Measurements from ENCODE around the gene HPCAL4.

Gene HPCAL4

DNA sequence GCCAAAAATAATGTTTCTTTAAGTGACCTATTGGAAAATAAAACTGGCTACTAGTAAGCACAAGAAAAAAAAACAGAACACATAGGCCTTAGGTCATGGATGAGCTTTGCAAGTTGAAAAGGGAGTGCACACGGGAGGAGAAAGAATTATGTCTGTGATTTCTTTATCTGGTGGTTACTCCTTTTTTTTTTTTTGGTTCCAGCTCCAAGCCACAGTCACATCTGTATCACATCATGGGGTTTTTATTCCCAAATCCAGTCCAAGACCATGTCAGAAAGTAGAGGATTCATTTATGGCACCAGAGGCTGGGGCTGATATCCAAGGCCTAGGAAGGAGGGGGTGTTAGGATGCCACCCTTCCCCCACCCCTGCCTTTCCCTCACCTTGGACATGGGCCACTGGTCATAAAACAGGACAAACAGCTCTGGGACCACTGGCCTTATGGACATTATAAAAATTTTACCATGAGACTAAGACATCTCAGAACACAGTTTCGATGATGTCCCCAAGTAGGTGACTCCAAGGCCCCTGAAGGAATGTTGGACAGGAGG lies 41.5 kb downstream of the HPCAL4 start:
- no peak for DNase-seq (ENCODE audit: low read depth)

DNA sequence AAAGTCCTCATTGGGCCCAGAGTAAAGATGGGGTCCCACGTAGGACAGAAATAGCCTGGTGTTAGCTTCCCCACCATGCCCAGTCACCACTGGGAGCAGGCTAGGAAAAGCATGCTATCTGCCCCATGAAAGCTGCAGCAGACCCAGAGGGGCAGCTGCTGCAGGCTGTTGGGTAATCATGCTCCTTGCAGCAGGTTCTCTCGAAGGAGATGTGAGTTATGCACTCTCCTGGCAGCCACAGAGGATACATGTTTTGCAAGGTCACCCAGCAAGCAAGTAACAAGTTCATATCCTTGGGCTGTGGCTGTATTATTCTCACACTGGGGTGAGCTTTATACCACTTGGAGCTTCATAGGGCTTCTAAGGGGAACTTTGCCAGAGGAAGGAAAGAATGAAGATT lies 42.7 kb downstream of the HPCAL4 start:
- peak; percentile 53 for DNase-seq (ENCODE audit: low read depth)

DNA sequence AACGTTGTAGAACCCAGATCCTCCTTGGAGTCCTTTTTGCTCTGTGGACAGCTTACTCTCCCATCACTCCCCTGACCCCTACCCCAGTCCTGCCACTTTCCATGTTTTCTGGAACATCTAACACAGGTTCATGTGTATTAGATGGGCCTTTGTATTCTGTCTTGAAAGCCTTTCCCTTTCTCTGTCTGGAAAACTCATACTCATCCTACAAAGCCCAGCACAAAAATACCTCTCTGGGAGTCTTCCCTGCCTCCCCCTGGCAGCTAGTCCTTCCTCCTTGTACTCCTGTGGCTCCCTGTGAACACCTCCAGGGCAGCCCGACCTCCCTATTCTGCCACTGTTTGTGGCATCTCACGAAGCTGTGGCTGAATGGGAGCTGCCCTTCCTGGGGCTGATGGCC lies 44.0 kb downstream of the HPCAL4 start:
- DNase-seq (ENCODE audit: low read depth) = no peak

DNA sequence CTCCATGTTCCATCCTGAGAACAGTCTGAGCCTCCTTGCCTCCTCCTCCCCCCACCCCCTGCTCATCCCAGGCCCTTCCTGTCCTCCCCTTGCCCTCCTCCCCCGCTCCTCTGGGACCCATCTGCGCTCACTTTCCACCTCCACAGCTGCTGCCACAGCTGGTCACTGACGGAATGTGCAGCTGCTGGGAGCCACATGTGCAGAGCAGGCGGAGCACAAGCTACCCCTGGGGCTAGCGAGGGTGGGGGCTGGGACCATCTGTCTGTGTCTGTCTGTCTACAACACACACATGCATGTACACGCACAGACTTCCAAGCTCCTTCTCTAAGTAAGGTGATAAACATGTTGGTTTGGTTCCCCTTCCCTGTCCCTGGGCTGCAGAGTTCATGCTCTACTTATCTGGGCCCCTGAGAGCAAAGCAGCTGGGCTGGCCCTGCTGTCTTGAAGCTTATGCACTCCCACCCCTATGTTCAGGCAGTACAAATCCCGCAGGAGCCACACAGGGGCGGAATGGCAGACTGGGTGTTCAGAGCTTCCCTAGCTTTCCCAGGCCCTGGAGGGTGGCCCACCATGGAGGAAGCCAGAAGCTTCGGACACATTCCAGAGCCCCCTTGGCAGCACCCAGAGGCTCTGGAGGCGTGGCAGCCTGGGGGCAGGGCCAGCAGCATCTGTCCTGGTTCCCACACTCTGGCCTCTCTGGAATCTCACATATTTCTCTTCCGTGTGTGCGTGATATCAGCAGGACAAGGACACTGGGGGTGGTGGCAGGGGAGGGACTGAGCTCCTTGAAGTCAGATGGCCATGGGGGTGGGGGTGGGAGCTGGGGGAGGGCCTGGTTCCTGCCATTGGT lies 44.8 kb downstream of the HPCAL4 start:
- peak; percentile 34 for DNase-seq (ENCODE audit: low read depth)

DNA sequence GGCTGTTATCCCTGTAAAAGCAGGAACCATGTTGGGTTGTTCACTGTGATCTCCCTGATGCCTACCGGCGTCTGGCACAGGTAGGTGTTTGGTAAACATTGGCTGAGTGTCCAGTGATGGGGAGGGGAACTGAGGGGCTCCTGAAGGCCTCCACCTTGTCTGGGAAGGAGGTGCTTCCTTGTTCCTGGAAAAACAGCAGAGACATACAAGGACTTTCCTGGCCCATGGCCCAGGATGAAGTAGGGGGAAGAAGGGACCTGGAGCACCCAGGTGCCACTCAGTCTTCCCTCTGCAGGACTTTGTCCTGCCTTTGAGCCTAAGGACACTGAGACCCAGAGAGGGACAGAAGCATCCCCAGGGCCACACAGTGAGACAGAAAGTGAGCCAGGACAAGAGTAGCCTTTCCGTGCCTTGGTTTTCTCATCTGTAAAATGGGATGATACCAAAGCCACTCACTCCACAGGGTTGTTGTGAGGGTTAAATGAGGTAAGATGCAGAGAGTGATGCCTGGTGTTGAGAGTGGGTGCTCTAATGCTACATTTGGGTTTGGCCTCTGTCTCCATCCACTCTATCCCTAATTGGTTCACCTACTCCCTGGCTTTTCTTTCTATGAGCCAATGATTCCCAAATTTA lies 45.7 kb downstream of the HPCAL4 start:
- no peak for DNase-seq (ENCODE audit: low read depth)

DNA sequence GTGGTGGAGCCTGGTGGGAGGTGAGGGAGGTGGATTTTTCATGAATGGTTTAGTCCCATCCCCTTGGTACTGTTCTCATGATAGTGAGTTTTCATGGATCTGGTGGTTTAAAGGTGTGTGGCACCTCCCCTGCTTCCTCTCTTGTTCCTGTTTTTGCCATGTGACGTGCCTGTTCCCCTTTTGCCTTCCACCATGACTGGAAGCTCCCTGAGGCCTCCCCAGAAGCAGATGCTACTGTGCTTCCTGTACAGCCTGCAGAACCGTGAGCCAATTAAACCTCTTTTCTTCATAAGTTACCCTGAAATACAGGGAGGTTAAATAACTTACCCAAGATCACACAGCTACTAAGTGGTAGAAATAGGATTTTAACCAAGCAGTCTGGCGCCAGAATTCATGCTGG lies 47.5 kb downstream of the HPCAL4 start:
- no peak for DNase-seq (ENCODE audit: low read depth)

DNA sequence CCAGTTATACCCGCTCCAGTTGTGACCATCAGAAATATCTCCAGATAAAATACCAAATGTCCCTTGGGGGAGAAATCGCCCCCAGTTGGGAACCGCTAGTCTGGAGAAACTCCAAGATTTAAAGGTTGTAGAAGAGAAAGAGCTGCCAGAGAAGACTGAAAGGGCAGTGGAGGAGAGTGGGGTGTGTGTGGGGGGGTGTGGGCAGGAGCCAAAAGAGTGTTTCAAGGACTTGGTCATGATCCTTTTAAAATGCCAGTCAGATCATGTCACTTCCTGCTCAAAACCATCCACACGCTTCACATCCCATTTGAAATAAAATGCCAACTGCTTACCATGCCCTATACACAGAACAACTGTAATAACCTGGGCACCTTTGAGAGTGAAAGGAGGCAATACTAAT lies 48.4 kb downstream of the HPCAL4 start:
- no peak for DNase-seq (ENCODE audit: low read depth)

DNA sequence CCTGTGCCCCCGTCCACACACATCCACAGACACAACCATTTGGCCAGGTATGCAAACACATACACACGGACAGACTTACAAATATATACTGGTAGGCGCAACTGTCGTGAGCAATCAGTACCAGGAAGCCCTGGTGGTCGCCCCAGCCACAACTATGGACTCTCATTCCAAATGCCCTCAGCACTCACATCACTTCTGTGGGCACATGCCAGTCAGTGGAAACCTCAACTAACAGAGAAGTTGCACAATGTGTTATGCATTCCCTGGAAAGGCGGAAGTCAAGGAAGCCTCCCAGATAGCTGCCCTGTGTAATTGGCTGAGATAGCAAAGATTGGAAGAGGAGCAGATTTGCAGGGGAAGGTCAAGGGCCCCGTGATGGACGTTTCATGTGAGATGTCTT lies 50.4 kb downstream of the HPCAL4 start:
- no peak for DNase-seq (ENCODE audit: low read depth)

DNA sequence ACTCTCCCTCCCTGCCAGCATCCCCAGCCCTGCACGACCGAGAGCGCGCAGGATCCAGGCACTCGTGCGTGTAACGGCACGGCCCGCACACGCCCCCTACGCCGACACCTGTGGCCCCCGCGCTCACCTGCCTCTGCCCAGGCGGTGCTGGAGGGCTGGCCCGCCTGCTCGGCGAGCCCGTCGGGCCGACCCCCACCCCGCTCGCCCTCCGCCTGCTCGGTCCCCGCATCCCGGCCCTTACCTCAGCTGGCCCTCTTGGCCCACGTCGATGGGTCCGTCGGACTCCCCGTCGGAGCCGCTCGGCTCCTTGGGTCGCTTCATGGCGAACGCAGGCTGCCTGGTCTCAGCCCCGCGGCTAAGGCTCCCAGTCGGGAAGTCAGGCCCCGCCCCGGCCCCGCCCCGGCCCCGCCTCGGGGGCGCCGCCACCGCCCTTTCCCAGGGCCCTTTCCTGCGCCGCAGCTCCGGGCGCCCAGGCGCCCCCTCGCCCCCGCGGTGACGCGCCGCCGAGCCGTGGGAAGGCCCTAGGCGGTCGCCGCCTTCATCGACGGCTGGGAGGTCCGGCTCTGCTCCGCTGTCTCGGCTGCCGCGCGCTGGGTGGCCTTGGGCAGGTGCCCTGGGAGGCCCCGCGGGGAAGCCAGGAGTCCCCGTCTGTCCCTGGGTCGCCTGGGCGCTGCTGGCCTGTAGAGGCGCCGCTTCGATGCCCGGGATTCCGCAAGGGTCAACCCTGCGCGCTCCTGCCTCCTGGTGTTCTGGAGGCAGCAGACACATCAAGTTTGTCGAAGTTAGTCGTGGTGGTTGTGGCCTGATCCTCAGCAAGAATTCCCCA lies 51.7 kb downstream of the HPCAL4 start, which contains the start of gene HEYL:
Gene HEYL, minus strand, starts transcription at position 339 of the 826 bp plus-strand sequence. Its CDS starts 18 bp downstream, at position 321.
- DNase-seq (ENCODE audit: low read depth) = peak; percentile 42

DNA sequence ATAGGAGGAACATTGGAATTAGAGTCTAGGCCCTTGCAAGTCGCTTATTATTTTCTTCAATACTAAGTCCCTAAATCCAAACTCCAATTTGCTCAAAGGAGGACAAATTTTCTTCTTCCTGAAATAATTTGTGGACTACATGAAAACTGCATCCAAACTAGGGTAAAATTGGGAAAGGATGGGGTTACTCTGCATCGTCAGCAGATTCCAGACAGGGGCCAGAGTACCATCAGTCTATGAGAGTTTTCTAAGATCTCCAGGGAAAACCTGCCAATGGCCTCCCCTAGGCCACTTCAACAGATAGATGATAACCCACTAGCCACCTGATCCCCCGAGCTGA lies 52.3 kb downstream of the HPCAL4 start:
- DNase-seq (ENCODE audit: low read depth) = no peak

DNA sequence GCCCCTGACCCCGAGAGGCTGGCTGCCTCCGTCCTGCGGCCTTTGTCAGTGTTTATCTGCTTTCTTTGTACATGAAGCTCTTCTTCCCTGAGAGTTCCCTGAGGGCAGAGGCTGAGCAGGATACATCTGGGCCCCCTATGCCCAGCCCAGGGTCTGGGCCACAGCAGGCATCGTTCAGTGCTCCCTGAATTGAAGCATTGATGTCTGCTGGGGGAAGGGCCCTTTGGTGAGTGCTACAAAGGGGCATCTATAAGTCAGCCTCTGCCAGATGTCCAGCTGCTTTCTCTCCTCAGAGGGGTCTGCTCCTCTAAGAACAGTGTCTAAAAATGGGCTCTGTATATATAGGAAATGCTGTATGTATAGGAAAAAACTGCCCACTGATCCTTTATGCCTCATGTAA lies 53.9 kb downstream of the HPCAL4 start:
- no peak for DNase-seq (ENCODE audit: low read depth)

DNA sequence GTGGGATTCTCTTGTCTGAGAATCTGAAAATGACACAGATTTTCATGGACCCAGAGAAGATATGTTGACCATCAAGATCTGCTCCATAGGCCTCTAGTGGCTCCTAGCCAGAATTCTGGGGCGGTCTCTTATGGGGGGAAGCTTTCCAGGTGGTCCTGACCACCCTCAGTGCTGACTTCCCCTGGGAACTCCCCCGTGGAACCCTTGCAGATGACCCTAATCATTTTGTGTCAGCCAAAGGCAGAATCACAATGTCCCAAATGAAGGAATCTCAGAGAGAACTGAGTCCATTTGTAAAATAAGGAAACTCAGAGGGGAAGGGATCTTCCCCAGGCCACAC lies 55.4 kb downstream of the HPCAL4 start:
- DNase-seq (ENCODE audit: low read depth) = no peak

DNA sequence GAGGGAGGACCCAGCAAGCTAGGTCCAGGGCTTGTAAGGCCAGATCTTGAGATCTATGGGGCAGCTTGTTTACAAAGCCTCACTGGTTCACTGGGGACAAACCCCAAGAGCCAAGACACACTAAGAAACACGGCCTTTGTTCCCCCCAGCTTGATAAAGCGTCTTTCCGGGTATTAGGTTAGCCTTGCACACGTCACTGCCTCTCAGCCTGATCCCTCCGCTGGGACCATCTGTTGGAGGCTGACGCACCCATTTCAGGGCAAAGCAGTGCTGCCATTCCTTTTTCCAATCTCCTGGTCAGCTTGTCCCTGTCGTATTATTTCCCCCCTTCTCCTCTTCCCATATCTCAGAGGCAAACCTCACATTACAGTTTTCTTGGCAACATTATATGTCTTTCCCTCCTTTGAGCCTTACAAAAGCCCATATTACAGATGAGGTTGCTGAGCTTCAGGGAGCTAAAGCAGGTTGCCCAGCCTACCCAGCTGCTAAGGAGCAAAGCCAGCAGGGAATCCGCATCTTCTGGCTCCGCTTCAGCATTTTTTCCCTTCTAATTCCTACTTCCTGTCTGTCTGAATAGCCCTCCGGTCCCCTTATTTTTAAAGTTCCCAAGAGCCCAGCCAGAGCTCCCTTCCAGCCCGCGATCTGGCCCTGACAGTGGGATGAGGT lies 55.9 kb downstream of the HPCAL4 start:
- no peak for DNase-seq (ENCODE audit: low read depth)

DNA sequence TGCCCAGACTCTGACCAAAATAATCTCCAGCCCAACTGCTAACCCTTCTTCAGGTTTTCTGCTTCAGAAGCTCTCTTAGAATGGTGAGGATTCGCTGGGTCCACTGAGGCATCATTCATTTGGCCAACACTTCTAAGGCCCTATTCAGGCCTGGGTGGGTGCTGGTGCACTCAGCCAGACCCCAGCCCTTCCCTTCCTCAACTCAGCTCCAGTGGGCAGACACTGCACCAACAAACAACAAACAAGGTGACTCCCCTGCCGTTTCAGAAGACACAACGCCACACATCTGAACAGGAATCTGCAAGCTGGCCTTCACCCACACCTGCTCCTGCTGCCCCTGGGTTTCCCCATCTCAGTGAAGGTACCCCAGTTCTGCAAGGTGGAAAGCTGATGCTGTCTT lies 57.8 kb downstream of the HPCAL4 start:
- no peak for DNase-seq (ENCODE audit: low read depth)

DNA sequence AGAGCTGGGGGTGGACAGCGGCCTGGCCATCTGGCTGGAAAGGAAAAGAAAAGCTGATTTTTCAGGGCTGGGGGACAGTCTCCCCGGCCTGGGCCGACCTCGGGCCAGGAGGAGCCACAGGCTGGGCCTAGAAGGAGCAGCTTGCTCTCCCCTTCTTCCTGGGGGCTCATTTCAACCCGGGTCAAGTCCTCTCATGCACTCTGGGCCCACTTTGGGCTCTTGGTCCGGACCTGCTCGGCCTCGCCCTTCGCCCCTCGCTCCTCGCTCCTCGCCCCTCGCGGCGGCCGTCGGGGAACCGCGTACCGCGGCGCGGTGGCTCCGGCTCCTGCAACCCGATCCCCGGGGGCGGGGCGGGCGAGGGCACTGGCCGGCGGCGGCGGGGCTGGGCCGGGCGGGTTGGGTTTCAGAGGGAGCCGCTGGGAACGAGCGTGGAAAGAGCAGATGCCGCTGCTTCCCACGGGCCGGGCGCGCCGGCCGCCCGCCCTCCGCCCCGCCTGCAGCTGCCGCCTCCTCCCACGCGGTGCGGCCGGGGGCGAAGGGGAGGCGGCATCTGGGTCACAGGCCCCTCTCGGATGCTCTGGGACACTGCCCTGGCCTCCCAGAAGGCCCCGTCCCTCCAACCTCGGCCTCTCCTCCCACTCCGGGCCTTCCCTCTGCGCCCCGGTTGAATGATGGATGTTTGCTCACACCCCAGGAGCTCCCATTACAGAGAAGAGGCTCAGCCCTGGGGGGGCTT lies 58.4 kb downstream of the HPCAL4 start:
- DNase-seq (ENCODE audit: low read depth) = peak; percentile 73

DNA sequence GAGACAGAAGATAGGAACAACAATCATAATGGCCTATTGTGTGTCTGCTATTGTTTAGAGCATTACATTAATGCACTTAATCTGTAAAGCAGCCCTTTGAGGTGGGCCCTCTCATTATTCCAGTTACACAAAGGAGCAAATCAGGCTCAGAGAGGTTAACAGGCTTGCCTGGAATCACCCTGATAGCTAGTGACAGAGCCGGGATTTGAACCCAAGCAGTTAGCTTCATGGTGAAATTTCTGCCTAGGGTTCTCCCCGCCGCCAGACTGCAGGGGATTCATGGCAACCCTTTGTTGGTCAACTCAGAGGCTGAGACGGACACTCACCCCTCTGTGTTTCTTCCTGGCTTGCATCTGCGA lies 58.9 kb downstream of the HPCAL4 start:
- DNase-seq (ENCODE audit: low read depth) = no peak

DNA sequence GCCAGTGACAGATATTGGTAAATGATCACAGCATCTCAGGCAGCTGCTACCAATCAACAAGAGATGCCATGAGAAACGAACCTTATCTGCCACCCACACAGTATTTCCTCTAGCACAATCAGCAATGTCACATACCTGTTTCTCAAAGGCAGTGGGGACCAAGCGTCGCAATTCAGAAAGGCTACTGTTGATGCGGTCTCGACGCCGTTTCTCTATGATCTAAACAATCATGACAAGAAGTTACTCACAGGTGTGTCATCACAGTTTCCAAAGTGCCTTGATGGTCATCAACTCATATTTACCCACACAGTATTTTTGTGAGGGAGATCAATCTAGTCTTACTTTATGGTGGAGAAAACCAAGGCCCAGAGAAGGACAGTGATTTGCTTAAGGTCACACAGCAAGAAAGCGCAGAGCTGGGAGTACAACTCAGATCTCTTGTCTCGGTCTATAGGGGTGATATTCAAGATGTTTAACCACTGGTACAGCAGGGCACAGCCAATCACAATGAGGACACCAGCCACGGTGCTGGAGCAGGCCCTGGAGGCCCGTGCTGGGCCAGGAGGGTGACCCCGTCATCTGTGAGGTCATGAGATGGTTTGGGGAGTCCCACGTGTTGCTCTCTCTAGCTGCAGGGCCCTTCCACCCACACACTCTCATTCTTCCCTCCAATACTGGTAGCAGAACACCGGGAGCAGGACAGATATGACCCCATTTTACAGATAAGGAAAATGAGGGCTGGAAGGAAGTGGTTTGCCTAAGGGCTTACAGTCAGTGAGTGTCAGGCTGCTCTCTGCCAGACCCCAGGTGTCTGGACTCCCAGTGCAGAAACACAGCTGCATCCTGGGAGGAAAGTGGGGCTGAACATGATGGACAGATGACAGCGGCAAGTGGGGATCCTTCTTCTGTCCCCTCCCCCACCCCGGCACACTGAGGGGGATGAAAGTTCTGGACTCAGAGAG lies 59.6 kb downstream of the HPCAL4 start:
- DNase-seq (ENCODE audit: low read depth) = no peak

DNA sequence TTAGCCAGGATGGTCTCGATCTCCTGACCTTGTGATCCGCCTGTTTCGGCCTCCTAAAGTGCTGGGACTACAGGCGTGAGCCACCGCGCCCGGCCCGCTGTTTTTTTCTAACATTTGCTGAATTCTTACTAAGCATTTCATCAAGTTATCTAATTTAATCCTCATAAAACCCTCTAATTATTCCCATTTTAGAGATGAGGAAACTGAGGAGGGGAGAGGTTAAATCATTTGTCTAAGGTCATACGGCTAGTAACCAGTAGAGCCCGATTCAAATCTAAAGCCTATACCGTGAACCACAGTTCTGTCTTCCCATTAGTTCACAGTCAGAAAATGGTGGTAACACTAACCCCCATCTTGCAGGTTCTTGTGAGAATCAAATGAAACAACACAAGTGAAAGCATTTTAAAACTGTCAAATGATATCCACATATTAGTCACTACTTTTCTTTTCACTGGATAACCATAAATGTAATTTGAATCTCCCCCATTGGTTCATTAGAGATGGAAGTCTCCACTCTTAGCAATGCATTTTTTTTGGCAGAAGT lies 62.4 kb downstream of the HPCAL4 start:
- no peak for DNase-seq (ENCODE audit: low read depth)
